Fibroblast of lung (primary cell): ENCODE results near the gene DPAGT1.

Experiments used
- CTCF ChIP-seq, 2 donors: IDR thresholded peaks in 1 of 2; conservative IDR thresholded peaks in 1 of 2; 1 replicate in 1 of 2; 2 replicates in 1 of 2; pipeline ENCODE4 v1.5.1; 2011 to 2012; ENCODE audit warnings: low read length in 2 of 2, control low read depth in 1 of 2, inconsistent platforms in 1 of 2, low read depth in 1 of 2, mild to moderate bottlenecking in 1 of 2
- EZH2 ChIP-seq: IDR thresholded peaks from 2 replicates; pipeline ENCODE4 v1.5.1; 2012; ENCODE audit warnings: low read length, control low read depth, mild to moderate bottlenecking; ENCODE audit errors: missing control alignments

- TF ChIP-seq CTCF (conservative IDR thresholded peaks at IDR 0.05 in 1 of 2, IDR thresholded peaks at IDR 0.05 in 1 of 2; ENCODE audit: low read depth in 1 of 2, low read length in 2 of 2) (no peak), EZH2 (no peak)
Observed at GRCh38 chr11:119087747-119088241, 13.9 kb downstream of the DPAGT1 start.
